K562 (cell line): ENCODE results near the gene MRPL11. TPM values are rescaled to one million over a fixed set of nuclear protein-coding genes. Genes with fewer than 3 reads are reported as not detected.

Experiments
- ARHGAP35 ChIP-seq: fragments of 450-650 bp; IDR thresholded peaks from 2 replicates; pipeline ENCODE4 v1.6.1; 2018; ENCODE audit not compliant: partially characterized antibody
- CBX8 ChIP-seq: fragments of 200-600 bp; sonication (generic); IDR thresholded peaks from 2 replicates; pipeline ENCODE4 v1.6.1; 2012; ENCODE audit warnings: borderline replicate concordance, mixed run types, low read depth, mild to moderate bottlenecking, moderate library complexity, mixed read lengths, low read length, control low read depth, inconsistent platforms; ENCODE audit not compliant: poor library complexity, severe bottlenecking; ENCODE audit errors: extremely low read depth
- EP400 ChIP-seq: fragments of 450-650 bp; IDR thresholded peaks from 2 replicates; pipeline ENCODE4 v1.6.1; 2017; ENCODE audit warnings: antibody characterized with exemption, mild to moderate bottlenecking, moderate library complexity
- FOXK1 ChIP-seq: sonication (generic); formaldehyde crosslinking; IDR thresholded peaks from 2 replicates; pipeline ENCODE4 v1.8.0; 2022; ENCODE audit warnings: missing genetic modification reagents, mild to moderate bottlenecking, borderline replicate concordance
- GABPB1 ChIP-seq: sonication (generic); formaldehyde crosslinking; IDR thresholded peaks from 2 replicates; pipeline ENCODE4 v1.8.0; 2022; ENCODE audit warnings: mild to moderate bottlenecking, missing genetic modification reagents
- GTF2A2 ChIP-seq: IDR thresholded peaks from 2 replicates; pipeline ENCODE4 v1.6.1; 2016; ENCODE audit warnings: mild to moderate bottlenecking, missing genetic modification characterization, missing compliant biosample characterization
- HDAC8 ChIP-seq: fragments of 450-650 bp; IDR thresholded peaks from 2 replicates; pipeline ENCODE4 v1.6.1; 2016; ENCODE audit warnings: mild to moderate bottlenecking, missing genetic modification characterization, moderate library complexity, missing compliant biosample characterization
- HNRNPUL1 ChIP-seq: fragments of 200-400 bp; formaldehyde crosslinking; IDR thresholded peaks from 2 replicates; pipeline ENCODE4 v1.6.1; 2017; ENCODE audit warnings: low read length
- HSF4 ChIP-seq: fragments of 250-450 bp; sonication (Bioruptor Pico); IDR thresholded peaks from 2 replicates; pipeline ENCODE4 v2.1.2; 2022; ENCODE audit warnings: mild to moderate bottlenecking, moderate library complexity, borderline replicate concordance
- MECOM ChIP-seq: fragments of 250-450 bp; sonication (Bioruptor Pico); IDR thresholded peaks from 2 replicates; pipeline ENCODE4 v1.8.0; 2022; ENCODE audit warnings: inconsistent platforms
- MYC ChIP-seq, 2 experiments: fragments of 250-450 bp in 1 of 2; sonication (Bioruptor Pico) in 1 of 2; IDR thresholded peaks; 2 replicates each; pipeline versions ENCODE4 v1.5.1 to v1.6.1; 2012 to 2021; ENCODE audit warnings: low read depth in 2 of 2, borderline replicate concordance in 1 of 2, improper control_type of control experiment in 1 of 2, low read length in 1 of 2, mild to moderate bottlenecking in 1 of 2, moderate library complexity in 1 of 2
- NBN ChIP-seq: fragments of 450-650 bp; IDR thresholded peaks from 2 replicates; pipeline ENCODE4 v1.6.1; 2016; ENCODE audit warnings: low read depth, mild to moderate bottlenecking
- NCOA4 ChIP-seq: fragments of 450-650 bp; IDR thresholded peaks from 2 replicates; pipeline ENCODE4 v1.6.1; 2018; ENCODE audit warnings: mild to moderate bottlenecking; ENCODE audit not compliant: partially characterized antibody
- NCOA6 ChIP-seq: fragments of 450-650 bp; IDR thresholded peaks from 2 replicates; pipeline ENCODE4 v1.6.1; 2017; ENCODE audit warnings: mild to moderate bottlenecking
- PHF21A ChIP-seq: fragments of 450-650 bp; IDR thresholded peaks from 2 replicates; pipeline ENCODE4 v1.6.1; 2017; ENCODE audit warnings: low read depth, borderline replicate concordance
- PPARD ChIP-seq: fragments of 250-450 bp; sonication (Bioruptor Pico); IDR thresholded peaks from 2 replicates; pipeline ENCODE4 v1.8.0; 2022; ENCODE audit warnings: inconsistent platforms, mild to moderate bottlenecking, moderate library complexity
- PTBP1 ChIP-seq: fragments of 200-400 bp; formaldehyde crosslinking; IDR thresholded peaks from 2 replicates; pipeline ENCODE4 v1.6.1; 2017; ENCODE audit warnings: low read depth, low read length
- RBM15 ChIP-seq: fragments of 200-400 bp; formaldehyde crosslinking; IDR thresholded peaks from 2 replicates; pipeline ENCODE4 v1.6.1; 2018; ENCODE audit warnings: mild to moderate bottlenecking, low read length, moderate library complexity; ENCODE audit not compliant: insufficient read depth
- SMAD4 ChIP-seq: fragments of 250-450 bp; sonication (Bioruptor Pico); conservative IDR thresholded peaks from 2 replicates; pipeline ENCODE4 v1.8.0; 2021; ENCODE audit warnings: inconsistent platforms, mild to moderate bottlenecking, moderate library complexity
- U2AF1 ChIP-seq: fragments of 200-400 bp; formaldehyde crosslinking; optimal IDR thresholded peaks from 2 replicates; pipeline ENCODE3; 2017; ENCODE audit warnings: mild to moderate bottlenecking, low read depth, low read length, moderate library complexity
- WHSC1 ChIP-seq: IDR thresholded peaks from one replicate; pipeline ENCODE4 v1.6.1; 2012; ENCODE audit warnings: low read length, control low read depth, inconsistent platforms
- ZNF133 ChIP-seq: fragments of 250-450 bp; sonication (Bioruptor Pico); IDR thresholded peaks from 2 replicates; pipeline ENCODE4 v1.4.0; 2020; ENCODE audit warnings: mild to moderate bottlenecking
- ZNF174 ChIP-seq: fragments of 250-450 bp; sonication (Bioruptor Pico); IDR thresholded peaks from 2 replicates; pipeline ENCODE4 v1.4.0; 2020; ENCODE audit warnings: mild to moderate bottlenecking
- polyA plus RNA-seq, 8 experiments: library from polyadenylated mRNA; depleted of rRNA in 4 of 8; stranded (reverse) in 5 of 8; unstranded in 3 of 8; fragments of >200 nt; fragmentation: Nextera tagmentation in 2 of 8; fragmentation: Illumina TruSeq in 1 of 8; extraction: Ambion mirVana in 2 of 8; extraction: Trizol in 1 of 8; gene quantifications; 2 replicates each; pipeline versions ENCODE4 v1.2.1 to v1.2.3, GENCODE V29; 2011 to 2014; ENCODE audit warnings: inconsistent platforms in 1 of 8, missing spikeins in 1 of 8
- total RNA-seq, 7 experiments: library from RNA; depleted of rRNA in 6 of 7; stranded (reverse); fragments of >200 nt in 6 of 7; fragmentation: Illumina TruSeq in 2 of 7; extraction: Trizol in 2 of 7; gene quantifications; 2 replicates each; pipeline versions ENCODE4 v1.2.1 to v1.2.3, GENCODE V29; 2011 to 2021; ENCODE audit warnings: low replicate concordance in 1 of 7
- TF ChIP-seq, protein P1 (sequence below): fragments of 450-650 bp; formaldehyde crosslinking; conservative IDR thresholded peaks from 2 replicates; pipeline ENCODE4 v1.4.0; 2022; ENCODE audit warnings: mild to moderate bottlenecking, missing genetic modification characterization
- TF ChIP-seq, protein P2 (sequence below): fragments of 250-450 bp; sonication (Bioruptor Pico); IDR thresholded peaks from 2 replicates; pipeline ENCODE4 v1.9.0; 2021; ENCODE audit warnings: mild to moderate bottlenecking

The MRPL11 gene
- total and polyA plus RNA-seq, 9 of the 15 experiments (the other 6 are each of a cell fraction or from before 2014, with no cell fraction given) = 33.0 to 173 (median 91.9) TPM

DNA sequence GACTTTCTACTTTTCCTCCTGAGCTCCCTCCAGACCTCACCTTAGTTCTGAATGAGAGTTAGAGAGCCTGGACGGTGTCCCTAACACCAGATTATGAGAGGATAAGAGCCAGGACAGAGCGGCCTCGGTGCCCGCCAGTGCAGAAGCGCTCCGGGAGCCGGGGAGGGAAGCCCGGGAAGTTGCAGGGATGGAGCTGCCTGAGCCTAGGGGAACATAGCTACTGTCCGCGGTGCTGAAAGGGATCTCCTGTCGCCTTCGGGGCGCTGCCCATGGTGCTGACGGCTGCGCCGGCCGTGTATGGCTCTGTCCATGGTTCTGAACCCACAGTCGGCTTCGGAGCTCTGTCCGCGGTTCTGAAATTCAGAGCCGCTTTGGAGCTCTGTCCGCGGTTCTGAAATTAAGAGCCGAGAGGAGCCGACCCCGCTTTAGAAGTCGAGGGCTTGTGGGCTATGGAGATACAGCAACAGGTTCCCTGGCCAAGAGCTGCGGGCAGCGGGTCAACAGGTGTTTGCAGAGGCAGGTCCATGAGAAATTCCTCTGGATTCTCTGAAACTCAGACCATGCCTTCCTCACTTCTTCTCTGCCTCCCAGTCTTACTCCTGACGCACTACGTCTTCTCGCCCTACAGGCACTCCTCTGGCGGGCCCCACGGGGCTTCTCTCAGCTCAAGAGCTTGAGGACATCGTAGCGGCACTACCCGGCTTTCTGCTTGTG is 17.0 kb downstream of the MRPL11 start (continued):
- TF ChIP-seq, protein P1, sequence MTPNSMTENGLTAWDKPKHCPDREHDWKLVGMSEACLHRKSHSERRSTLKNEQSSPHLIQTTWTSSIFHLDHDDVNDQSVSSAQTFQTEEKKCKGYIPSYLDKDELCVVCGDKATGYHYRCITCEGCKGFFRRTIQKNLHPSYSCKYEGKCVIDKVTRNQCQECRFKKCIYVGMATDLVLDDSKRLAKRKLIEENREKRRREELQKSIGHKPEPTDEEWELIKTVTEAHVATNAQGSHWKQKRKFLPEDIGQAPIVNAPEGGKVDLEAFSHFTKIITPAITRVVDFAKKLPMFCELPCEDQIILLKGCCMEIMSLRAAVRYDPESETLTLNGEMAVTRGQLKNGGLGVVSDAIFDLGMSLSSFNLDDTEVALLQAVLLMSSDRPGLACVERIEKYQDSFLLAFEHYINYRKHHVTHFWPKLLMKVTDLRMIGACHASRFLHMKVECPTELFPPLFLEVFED (CRISPR knock-in tag) = peak; percentile 96
- TF ChIP-seq, protein P2, sequence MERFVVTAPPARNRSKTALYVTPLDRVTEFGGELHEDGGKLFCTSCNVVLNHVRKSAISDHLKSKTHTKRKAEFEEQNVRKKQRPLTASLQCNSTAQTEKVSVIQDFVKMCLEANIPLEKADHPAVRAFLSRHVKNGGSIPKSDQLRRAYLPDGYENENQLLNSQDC (CRISPR knock-in tag) = 0 out of 2 replicates have a peak, but pooled peaks have one; percentile 18
- TF ChIP-seq PPARD (CRISPR knock-in tag) = peak; percentile 84
- peak; percentile 96 for TF ChIP-seq HDAC8 (tag)
- TF ChIP-seq HSF4 (CRISPR knock-in tag) = peak; percentile 97
- TF ChIP-seq GABPB1 (CRISPR knock-in tag) = peak; percentile 98
- peak; percentile 100 for TF ChIP-seq FOXK1
- TF ChIP-seq SMAD4 = peak; percentile 99
- no peak for TF ChIP-seq CBX8
- peak; percentile 94 for TF ChIP-seq ZNF174 (CRISPR knock-in tag)
- TF ChIP-seq PTBP1 = no peak
- no peak for TF ChIP-seq HNRNPUL1
- TF ChIP-seq RBM15 = no peak
- TF ChIP-seq NCOA4 = no peak
- TF ChIP-seq GTF2A2 (tag) = no peak
- TF ChIP-seq ARHGAP35 = no peak
- peak; percentile 89 for TF ChIP-seq ZNF133 (CRISPR knock-in tag)
- TF ChIP-seq NCOA6 = peak; percentile 100
- TF ChIP-seq EP400 = no peak
- peak; percentile 71; the same call in 1 of the 2 replicates for TF ChIP-seq MYC (IDR thresholded peaks at IDR 0.05; ENCODE audit: low read depth, low read length)
- no peak for TF ChIP-seq MYC (CRISPR knock-in tag; IDR thresholded peaks at IDR 0.05; ENCODE audit: borderline replicate concordance, low read depth)
- TF ChIP-seq WHSC1 = no peak
- TF ChIP-seq NBN = no peak
- no peak for TF ChIP-seq PHF21A
- TF ChIP-seq U2AF1 = no peak
- TF ChIP-seq MECOM (CRISPR knock-in tag) = peak; percentile 99
